Progenitor cell of endocrine pancreas (in vitro differentiated cells): ENCODE results near the gene NT5DC2. TPM values are rescaled to one million over a fixed set of nuclear protein-coding genes. Genes with fewer than 3 reads are reported as not detected.

Experiments used
- DNase-seq: peaks from one replicate; pipeline ENCODE4 v3.0.0; 2021; ENCODE audit warnings: low spot score; ENCODE audit not compliant: unreplicated experiment
- H3K27ac Mint-ChIP-seq: 2 replicates; pipeline ENCODE4 v1.8.0; 2021; ENCODE audit warnings: mild to moderate bottlenecking, moderate library complexity, mixed read lengths
- H3K27me3 Mint-ChIP-seq: 2 replicates; pipeline ENCODE4 v1.8.0; 2021; ENCODE audit warnings: mixed read lengths
- H3K36me3 Mint-ChIP-seq: 2 replicates; pipeline ENCODE4 v1.8.0; 2022; ENCODE audit warnings: mixed read lengths; ENCODE audit not compliant: insufficient read depth
- H3K4me1 Mint-ChIP-seq: 2 replicates; pipeline ENCODE4 v1.8.0; 2021; ENCODE audit warnings: low read depth, mixed read lengths
- H3K4me3 Mint-ChIP-seq: 2 replicates; pipeline ENCODE4 v1.8.0; 2021; ENCODE audit warnings: low read depth, mild to moderate bottlenecking, moderate library complexity, mixed read lengths
- H3K9me3 Mint-ChIP-seq: 2 replicates; pipeline ENCODE4 v1.8.0; 2021; ENCODE audit warnings: low read depth, mixed read lengths
- total RNA-seq: library from RNA; stranded (reverse); gene quantifications from 2 replicates; pipeline ENCODE4 v1.2.1, GENCODE V29; 2021
- TF ChIP-seq, protein P1 (sequence below): fragments of 200-600 bp; sonication (generic); IDR thresholded peaks from one replicate; pipeline ENCODE4 v1.5.0; 2021; ENCODE audit warnings: antibody characterized with exemption, mild to moderate bottlenecking; ENCODE audit not compliant: unreplicated experiment

NT5DC2 gene
- total RNA-seq, 1 donor from 2014 or later: 269 TPM

DNA sequence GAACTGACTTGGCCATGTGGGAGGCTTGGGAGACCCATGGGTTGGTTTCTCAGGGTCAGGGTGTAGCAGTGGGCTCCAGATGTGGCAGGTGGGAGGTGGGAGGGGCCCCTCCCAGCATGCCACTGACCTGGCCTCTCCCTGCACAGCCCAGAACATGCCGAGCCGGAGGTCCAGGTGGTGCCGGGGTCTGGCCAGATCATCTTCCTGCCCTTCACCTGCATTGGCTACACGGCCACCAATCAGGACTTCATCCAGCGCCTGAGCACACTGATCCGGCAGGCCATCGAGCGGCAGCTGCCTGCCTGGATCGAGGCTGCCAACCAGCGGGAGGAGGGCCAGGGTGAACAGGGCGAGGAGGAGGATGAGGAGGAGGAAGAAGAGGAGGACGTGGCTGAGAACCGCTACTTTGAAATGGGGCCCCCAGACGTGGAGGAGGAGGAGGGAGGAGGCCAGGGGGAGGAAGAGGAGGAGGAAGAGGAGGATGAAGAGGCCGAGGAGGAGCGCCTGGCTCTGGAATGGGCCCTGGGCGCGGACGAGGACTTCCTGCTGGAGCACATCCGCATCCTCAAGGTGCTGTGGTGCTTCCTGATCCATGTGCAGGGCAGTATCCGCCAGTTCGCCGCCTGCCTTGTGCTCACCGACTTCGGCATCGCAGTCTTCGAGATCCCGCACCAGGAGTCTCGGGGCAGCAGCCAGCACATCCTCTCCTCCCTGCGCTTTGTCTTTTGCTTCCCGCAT, 46.4 kb downstream of the NT5DC2 start:
- H3K4me1 Mint-ChIP-seq: peaks cover 6% of the 10 kb centered on the region
- H3K27ac Mint-ChIP-seq: peak overlapping the region; percentile 27
- H3K36me3 Mint-ChIP-seq: peaks cover 12% of the 10 kb centered on the region
- no peak for DNase-seq
- TF ChIP-seq, protein P1, sequence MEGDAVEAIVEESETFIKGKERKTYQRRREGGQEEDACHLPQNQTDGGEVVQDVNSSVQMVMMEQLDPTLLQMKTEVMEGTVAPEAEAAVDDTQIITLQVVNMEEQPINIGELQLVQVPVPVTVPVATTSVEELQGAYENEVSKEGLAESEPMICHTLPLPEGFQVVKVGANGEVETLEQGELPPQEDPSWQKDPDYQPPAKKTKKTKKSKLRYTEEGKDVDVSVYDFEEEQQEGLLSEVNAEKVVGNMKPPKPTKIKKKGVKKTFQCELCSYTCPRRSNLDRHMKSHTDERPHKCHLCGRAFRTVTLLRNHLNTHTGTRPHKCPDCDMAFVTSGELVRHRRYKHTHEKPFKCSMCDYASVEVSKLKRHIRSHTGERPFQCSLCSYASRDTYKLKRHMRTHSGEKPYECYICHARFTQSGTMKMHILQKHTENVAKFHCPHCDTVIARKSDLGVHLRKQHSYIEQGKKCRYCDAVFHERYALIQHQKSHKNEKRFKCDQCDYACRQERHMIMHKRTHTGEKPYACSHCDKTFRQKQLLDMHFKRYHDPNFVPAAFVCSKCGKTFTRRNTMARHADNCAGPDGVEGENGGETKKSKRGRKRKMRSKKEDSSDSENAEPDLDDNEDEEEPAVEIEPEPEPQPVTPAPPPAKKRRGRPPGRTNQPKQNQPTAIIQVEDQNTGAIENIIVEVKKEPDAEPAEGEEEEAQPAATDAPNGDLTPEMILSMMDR: no peak
- no peak overlapping the region for H3K4me3 Mint-ChIP-seq
- H3K27me3 Mint-ChIP-seq: no peaks in the 10 kb centered on the region
- no peaks in the 10 kb centered on the region for H3K9me3 Mint-ChIP-seq

DNA sequence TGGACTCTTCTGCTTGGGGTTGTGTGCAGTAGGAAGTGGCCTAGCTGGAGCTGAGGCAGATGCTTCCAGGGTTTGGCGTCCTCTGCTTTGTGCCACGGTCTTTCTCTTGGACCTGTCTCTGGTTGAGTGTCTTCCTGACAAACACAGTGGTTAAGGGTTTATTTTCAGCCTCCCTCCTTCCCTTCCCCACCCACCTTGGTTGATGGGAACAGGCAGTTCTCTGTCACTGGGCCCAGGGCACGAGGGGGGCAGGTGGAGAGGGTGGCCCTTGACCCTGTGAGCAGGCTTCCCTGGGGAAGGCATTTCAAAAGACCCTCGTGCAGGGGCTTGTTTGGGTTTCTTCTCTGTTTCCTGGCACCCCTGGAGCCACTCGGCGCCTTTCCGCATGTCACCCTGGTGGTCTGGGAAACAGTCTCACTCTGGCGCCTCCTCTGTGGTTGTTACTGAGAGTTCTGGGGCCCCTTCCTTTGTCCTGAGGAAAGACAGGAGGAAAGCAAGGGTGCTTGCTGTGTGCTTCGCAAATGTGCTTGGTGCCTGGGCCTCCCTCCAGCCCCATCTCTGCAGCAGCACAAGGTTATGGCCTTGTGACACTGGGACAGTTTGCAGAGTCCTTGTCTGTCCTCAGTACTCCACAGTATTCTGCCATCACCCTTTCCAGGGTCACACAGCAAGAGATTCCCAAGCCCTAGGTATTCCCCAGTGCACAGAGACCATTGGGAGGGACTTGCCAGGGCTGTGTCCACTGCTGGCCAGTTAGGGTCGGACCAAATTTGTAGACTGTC, 48.8 kb downstream of the NT5DC2 start:
- Mint-ChIP-seq H3K27ac (no peak overlapping the region), H3K36me3 (peaks cover 17% of the 10 kb centered on the region), H3K9me3 (no peaks in the 10 kb centered on the region), H3K4me1 (peaks cover 6% of the 10 kb centered on the region), H3K27me3 (no peaks in the 10 kb centered on the region), H3K4me3 (no peak overlapping the region)
- TF ChIP-seq, protein P1: no peak
- no peak for DNase-seq

DNA sequence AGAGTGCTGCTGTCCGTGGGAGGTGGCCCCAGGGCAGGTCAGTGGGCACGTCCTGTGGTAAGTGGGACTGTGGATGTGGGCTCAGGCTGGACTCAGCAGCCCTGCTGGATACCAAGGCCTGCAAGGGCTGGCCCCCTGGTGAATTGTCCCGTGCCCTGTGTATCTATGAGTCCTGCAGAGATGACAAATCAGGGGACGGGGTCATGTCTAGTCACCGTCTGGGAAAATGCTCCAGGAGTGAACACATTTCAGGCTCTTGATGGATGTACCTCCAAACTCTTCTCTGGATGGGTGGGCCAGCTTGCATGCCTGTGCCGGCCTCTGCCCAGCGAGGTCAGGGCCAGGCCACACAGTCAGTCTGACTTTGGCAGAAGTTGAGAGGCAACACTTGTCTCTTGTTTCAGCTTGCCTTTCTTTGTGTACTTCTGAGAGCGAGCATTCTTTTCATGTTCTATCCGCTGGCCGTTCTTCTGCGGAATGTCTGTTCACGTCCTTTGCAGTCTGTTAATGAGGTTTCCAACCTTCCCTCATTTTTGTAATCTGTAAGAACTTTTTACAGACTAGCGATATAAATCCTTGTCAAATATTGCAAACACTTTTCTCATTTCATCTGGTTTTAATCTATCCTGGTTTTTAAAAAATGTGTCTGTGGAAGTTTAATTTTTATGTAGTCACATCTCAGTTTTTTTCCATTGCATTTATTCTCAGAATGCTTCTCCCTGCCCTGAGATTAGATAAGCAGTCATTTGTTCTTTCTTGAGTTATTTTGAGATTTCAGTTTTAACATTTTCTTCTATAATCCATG, 49.9 kb downstream of the NT5DC2 start:
- Mint-ChIP-seq H3K4me1 (peaks cover 6% of the 10 kb centered on the region), H3K36me3 (peaks cover 18% of the 10 kb centered on the region), H3K4me3 (no peak overlapping the region), H3K9me3 (no peaks in the 10 kb centered on the region), H3K27me3 (no peaks in the 10 kb centered on the region), H3K27ac (peak overlapping the region; percentile 87)
- TF ChIP-seq, protein P1: no peak
- no peak for DNase-seq

DNA sequence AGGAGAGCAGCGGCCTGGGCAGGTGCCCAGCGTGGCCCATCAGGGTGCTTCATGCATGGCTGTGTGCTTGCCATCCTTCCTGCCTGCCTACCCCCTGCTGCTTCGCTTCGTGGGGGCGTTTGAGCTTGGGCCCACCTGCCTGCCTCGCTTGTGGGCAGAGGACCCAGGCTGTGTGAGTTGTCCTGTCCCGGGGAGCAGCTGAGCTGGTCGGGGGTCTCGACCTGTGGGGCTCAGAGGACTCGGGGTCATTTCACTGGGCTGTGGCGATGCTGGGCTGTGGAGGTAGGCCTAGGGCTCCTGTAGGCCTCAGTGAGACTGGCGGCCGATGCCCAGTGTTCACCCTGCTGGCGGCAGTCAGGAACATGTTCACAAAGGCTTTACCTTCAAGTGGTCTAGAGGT, 50.6 kb downstream of the NT5DC2 start:
- Mint-ChIP-seq H3K27me3 (no peaks in the 10 kb centered on the region), H3K27ac (peak overlapping the region; percentile 87), H3K4me3 (no peak overlapping the region), H3K9me3 (no peaks in the 10 kb centered on the region), H3K36me3 (peaks cover 18% of the 10 kb centered on the region), H3K4me1 (peaks cover 6% of the 10 kb centered on the region)
- TF ChIP-seq, protein P1: no peak
- DNase-seq: no peak

DNA sequence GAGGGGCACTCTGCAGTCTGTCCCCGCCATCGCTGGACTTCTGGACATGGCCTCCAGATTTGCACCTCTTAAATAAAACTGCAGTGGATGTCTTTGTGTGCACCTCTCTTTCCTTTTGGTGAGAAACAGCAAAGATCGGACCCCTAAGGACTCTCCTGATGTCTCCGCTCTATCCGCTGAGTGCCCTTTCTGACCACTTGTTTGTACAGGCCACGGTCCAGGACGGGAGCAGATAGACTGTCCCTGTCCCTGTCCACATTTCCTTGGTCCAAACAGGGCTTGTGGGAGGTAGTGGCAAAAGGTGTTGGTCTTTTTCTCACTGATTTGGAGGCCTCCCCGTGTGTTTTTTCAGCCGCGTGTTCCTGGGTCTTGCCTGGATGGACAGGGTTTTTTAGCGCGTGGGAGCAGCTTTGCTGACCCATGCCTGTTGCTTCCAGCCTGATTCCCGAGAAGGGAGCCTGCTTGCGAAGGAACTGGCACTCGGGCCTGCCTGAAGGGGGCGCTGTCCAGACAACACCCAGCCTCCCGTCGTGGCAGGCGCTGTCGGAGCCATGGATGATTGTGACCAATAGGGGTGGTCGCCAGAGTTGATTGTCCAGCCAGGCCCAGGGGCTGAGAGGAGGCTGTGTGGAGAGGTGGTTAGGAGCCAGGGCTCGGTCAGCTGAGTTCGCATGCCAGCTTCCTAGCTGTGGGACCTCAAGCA, 51.7 kb downstream of the NT5DC2 start:
- peaks cover 15% of the 10 kb centered on the region for H3K36me3 Mint-ChIP-seq
- DNase-seq: no peak
- peaks cover 6% of the 10 kb centered on the region for H3K4me1 Mint-ChIP-seq
- H3K27ac Mint-ChIP-seq: peak overlapping the region; percentile 65
- H3K9me3 Mint-ChIP-seq: no peaks in the 10 kb centered on the region
- no peaks in the 10 kb centered on the region for H3K27me3 Mint-ChIP-seq
- no peak overlapping the region for H3K4me3 Mint-ChIP-seq
- TF ChIP-seq, protein P1: peak; percentile 48
